ENCODE measurements around the gene PI4K2A. TPM values are rescaled to one million over a fixed set of nuclear protein-coding genes. Genes with fewer than 3 reads are reported as not detected.

PI4K2A gene
- total RNA-seq, 1 experiment from 2014 or later, result 20.5 TPM

DNA sequence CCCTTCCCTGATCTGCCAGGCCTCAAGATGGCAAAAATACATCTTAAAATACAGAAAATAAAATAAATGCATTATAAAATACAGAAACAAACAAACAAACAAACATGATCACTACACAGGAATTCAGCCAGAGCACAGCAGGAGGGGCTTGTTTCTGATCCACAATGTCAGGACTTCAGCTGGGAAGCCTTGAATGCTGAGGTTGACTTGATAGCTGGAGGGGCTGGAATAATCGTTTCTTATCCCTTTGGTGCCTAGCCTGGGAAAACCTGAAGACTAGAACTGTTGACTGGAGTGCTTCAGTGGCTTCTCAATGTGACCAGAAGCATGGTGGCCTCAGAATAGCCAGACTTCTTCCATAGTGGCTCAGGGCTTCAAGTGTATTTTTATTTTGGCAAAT is 63.9 kb downstream of the PI4K2A start:
- DNase-seq (ENCODE audit: low read depth), result no peak

DNA sequence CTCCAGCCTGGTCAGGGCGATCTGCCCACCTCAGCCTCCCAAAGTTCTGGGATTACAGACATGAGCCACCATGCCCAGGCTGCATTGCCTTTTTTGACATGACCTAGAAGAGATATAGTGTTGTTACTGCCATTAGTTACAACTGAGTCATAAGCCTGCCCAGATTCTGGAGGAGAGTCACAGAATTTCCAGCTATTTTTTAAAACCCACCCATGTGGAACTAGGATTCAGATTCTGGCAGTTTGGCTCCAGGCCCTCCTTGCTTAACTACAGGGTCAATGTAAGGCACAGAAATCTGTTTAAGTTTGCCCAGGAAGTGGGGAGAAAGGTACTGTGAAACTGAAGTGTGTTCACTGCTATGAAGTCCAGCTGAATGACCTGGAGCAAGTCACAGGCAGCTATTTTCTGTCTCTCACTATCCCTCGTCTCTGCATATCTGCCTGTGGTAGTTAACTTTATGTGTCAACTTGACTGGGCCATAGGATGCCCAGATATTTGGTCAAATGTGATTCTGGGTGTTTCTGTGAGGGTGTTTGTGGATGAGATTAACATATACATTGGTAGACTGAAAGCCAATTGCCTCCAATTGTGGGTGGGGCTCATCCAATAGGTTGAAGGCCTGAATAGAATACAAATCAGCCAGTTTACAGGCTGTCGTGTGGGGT is 64.7 kb downstream of the PI4K2A start:
- no peak for DNase-seq (ENCODE audit: low read depth)

- DNase-seq (ENCODE audit: low read depth), result no peak
Observed at GRCh38 chr10:97707134-97707861, 66.8 kb downstream of the PI4K2A start.

DNA sequence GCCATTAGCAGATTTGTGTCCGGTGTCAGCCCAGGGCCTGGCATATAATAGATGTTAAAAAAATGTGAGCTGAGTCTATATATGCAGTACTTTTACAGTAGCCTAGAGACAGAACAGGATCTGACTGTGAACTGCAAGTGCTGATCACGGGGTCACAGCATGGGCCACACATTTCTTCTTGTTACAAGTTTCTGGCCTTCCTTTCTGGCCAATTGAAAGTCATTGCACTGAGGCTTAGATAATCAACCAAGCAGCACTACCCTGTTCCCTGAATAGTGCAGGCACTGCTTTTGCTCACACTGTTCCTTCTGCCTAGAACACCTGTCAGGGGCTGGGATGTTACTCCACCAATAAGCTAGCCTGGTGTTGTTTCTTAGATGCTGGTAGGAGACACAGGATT is 67.7 kb downstream of the PI4K2A start:
- DNase-seq (ENCODE audit: low read depth), result no peak

DNA sequence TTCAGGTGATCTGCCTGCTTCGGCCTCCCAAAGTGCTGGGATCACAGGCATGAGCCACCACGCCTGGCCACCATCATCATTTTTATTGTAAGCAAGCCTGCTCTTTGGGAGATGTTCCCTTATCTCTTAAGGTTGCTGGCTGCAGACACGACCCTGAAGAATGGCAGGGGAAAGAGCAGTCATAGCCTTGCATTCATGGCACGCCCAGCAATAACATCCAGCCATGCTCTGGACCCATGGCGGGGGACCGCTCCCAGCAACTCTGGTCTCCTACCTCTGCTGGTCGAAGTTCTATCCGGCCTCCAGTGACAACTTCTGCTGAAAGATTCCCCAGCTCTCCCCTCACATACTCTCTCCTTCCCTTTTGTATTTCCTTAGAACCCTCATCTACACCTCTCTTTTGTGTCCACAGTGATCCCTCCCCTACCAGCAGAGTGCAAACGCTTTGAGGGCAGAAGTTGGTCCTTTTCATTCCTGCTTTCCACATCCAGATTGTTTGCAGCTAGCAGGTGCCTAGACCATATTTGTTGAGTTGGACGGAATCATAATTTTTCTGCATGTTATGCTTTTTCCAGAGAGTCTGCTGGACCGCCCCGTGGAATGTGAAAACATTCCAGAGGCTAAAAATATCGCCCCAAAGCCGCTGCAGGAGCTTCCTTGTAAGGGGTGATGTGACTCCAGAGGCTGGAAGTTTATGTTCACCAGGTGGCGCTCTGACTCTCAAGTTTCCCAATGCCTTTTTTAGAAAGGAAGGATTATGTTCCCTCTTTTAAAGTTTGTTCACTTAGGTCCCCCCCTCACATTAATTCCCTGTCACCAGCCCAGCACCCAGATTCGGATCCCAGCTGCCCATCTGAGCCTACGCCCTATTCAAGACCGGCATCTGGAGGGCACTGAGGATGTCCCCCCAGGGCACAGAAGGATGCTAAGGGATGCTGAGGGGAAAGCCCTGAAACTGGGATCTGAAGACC is 68.8 kb downstream of the PI4K2A start:
- peak; percentile 69 for DNase-seq (ENCODE audit: low read depth)

DNA sequence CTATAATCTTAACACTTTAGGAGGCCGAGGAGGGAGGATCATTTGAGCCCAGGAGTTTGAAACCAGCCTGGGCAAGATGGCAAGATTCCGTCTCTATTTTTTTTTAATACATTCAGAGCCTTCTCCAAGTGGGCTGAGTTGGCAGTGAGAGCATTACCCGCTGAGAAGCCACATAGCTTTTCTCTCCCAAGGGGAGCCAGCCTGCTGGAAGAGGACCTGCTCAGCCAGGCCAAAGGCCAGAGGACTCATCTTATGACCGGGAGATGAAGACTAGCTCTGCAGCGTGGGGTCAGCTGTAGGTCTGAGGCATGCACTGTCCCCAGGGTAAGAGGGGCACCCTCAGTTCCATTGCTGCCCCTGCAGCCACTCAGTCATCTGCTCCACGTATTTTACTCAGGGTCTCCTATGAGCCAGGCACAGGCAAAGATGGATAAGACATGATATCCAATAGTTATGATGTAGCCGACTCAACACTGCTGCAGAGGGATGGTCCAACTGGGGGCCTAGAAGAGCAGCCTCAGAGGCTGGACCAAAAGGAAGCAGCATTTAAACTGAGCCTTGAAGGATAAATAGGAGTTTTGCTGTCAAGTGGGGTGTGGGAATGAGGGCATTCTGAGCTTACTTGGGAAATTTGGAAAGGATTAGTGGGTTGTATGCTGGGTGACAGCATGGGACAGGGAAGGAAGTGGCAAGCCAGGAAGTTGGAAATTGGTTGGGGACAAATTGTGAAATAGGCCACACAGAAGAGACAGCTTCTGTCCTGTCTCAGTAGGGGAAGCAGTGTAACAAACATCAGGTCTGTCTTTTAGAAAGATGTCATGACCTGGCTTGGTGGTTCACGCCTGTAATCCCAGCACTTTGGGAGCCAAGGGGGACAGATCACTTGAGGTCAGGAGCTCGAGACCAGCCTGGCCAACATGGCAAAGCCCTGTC is 71.4 kb downstream of the PI4K2A start:
- no peak for DNase-seq (ENCODE audit: low read depth)

DNA sequence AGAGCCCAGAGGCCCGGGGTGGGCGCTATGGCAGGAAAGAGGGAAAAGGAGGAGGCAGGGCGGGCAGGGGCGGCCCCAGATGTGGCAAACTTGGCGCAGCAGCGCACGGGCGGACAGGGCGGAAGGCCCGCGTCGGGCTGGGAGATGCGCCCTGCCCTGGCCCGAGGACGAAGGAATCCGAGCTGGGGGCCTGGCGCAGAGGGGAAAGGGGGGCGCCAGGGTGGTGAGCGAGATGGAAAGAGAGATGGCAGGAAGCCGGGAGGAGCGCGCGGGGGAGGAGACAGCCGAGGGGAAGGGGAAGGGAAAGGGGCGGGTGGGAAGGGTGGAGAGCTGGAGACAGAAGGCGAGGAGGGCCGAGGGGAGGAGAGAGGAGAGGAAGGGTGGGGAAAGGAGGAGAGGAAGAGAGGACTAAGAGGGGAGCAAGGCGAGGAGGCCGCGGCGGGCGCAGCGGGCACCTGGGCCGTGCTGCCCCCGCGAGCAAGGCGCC is 72.9 kb downstream of the PI4K2A start, which contains the start of gene MARVELD1:
TSS of gene MARVELD1 (plus strand) at position 392 of the 487 bp plus-strand sequence. CDS start 147 bp downstream, outside the sequence.
- peak; percentile 74 for DNase-seq (ENCODE audit: low read depth)

DNA sequence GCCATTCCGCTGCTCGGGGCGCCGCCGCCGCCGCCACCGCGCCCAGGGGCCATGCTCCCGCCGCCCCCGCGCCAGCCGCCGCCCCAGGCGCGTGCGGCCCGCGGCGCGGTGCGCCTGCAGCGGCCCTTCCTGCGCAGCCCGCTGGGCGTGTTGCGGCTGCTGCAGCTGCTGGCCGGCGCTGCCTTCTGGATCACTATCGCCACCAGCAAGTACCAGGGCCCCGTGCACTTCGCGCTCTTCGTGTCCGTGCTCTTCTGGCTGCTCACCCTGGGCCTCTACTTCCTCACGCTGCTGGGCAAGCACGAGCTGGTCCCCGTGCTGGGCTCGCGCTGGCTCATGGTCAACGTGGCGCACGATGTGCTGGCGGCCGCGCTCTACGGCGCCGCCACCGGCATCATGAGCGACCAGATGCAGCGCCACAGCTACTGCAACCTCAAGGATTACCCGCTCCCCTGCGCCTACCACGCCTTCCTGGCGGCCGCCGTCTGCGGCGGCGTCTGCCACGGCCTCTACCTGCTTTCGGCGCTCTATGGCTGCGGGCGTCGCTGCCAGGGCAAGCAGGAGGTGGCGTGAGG is 73.4 kb downstream of the PI4K2A start:
- DNase-seq (ENCODE audit: low read depth), result peak; percentile 65

DNA sequence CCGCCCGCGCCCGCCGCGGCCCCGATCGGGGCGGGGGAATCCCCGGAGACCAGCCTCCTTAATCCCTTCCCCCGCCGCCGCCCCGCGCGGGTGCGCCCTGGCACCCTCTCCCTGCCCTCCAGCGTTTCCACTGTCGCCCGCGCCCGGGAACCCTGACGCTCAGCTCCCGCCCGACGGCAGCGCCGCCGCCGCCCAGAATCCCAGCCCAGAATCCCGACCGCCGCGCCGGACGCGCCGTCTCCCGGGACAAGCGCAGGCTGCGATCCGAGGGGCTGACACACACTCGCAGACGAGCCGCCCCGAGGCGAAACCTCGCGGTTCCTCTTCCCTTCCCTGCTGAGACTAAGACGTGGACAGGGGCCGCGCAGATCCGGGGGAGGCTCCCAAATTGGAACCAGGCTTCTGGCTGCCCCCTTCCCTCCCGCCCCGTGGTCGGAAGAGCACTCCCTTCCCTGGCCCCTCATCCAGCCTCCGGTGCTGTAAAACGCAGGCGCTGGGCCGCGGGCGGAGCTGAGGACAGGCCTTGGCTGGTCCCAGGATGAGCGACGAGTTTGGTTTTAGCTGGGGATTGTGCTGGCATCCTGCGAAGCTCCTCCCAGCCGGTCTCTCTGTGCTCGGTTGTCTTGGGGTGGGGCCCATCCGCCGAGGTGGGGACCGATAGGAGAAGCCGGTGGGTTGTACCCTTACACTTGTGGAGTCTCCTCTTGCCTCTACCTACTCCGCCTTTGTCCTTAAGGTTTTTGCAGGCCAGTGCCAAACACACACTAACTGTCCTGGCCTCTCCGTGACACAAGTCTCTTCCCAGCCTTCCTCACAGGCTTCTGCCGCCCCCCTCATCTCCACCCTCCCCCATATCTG is 74.2 kb downstream of the PI4K2A start:
- DNase-seq (ENCODE audit: low read depth), result peak; percentile 64

DNA sequence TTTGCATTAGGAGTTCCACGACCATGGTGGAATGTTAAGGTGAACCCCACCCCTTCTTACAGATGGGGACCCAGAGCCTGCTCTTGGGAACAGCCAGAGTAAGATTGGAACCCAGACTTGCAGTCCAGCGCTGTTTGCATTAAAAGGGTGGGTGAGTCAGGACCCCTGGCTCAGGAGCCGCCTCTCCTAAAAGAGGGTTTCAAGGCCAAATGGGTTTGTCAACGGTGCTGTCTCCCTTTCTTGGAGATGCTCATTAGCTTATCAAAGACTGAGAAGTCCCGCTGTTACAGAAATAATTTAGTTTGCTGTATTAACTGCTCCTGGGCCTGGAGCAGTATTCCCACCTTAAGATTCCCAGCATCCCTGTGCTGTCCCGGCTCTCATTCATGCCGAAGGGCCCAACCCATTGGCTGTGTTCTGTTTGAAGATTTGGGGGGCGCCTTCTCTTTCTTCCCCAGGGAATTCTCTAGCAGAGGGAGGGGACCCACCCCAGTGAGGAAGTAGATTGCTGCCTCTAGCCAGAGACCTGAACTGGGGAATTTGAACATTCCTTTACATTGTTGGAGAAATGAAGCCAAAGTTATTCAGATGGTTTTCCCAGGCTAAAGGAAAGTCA is 74.9 kb downstream of the PI4K2A start:
- no peak for DNase-seq (ENCODE audit: low read depth)

- no peak for DNase-seq (ENCODE audit: low read depth)
Observed at GRCh38 chr10:97717627-97718026, 77.2 kb downstream of the PI4K2A start.

- DNase-seq (ENCODE audit: low read depth), result no peak
Observed at GRCh38 chr10:97718178-97718577, 77.7 kb downstream of the PI4K2A start.

GRCh38 chr10:97718659-97719142 is 78.2 kb downstream of the PI4K2A start:
- DNase-seq (ENCODE audit: low read depth), result no peak

GRCh38 chr10:97719602-97720001 is 79.1 kb downstream of the PI4K2A start:
- DNase-seq (ENCODE audit: low read depth), result no peak

- no peak for DNase-seq (ENCODE audit: low read depth)
Observed at GRCh38 chr10:97721871-97722780, 81.7 kb downstream of the PI4K2A start.

GRCh38 chr10:97723001-97723400 is 82.5 kb downstream of the PI4K2A start:
- DNase-seq (ENCODE audit: low read depth), result peak; percentile 16

GRCh38 chr10:97724341-97724941 is 84.0 kb downstream of the PI4K2A start:
- peak; percentile 32 for DNase-seq (ENCODE audit: low read depth)

Data from HT1080 (cell line).